NB4 (cell line): ENCODE measurements around the gene CDC42BPA.

Source experiments
- DNase-seq: peaks from one replicate; pipeline ENCODE4 v3.0.0; 2010; ENCODE audit warnings: low read depth
- H3K4me3 ChIP-seq: one replicate; pipeline ENCODE4 v1.5.1; 2011; ENCODE audit warnings: mild to moderate bottlenecking, low read depth, low read length, moderate library complexity
- CTCF ChIP-seq: IDR thresholded peaks from one replicate; pipeline ENCODE4 v1.5.1; 2012; ENCODE audit warnings: low read depth, low read length
- MAX ChIP-seq: IDR thresholded peaks from 2 replicates; pipeline ENCODE4 v1.6.1; 2011; ENCODE audit warnings: low read depth, low read length
- MYC ChIP-seq: IDR thresholded peaks from 2 replicates; pipeline ENCODE4 v1.6.1; 2011; ENCODE audit warnings: low read depth, low read length
- POLR2A ChIP-seq: IDR thresholded peaks from 2 replicates; pipeline ENCODE4 v1.6.1; 2011; ENCODE audit warnings: mild to moderate bottlenecking; ENCODE audit not compliant: insufficient read length; ENCODE audit errors: extremely low read depth

CDC42BPA gene

GRCh38 chr1:227318016-227318852 is at the start of gene CDC42BPA:
CDC42BPA (minus strand) TSS chr1:227318492; CDS start chr1:227317182, 1,310 bp downstream.
- peak within 1 kb of the TSS; percentile 79 for H3K4me3 ChIP-seq
- peak; percentile 91 for DNase-seq
- TF ChIP-seq POLR2A = no peak

GRCh38 chr1:227368009-227368408 is 49.7 kb upstream of the CDC42BPA start:
- DNase-seq = no peak
- TF ChIP-seq MAX = no peak
- TF ChIP-seq CTCF = no peak
- no peak for TF ChIP-seq MYC
- no peak overlapping the region for H3K4me3 ChIP-seq

GRCh38 chr1:227365473-227366431 is 47.5 kb upstream of the CDC42BPA start:
- H3K4me3 ChIP-seq = no peak overlapping the region
- no peak for DNase-seq
- TF ChIP-seq CTCF (no peak), MYC (no peak), POLR2A (no peak), MAX (no peak)

GRCh38 chr1:227364657-227365056 is 46.4 kb upstream of the CDC42BPA start:
- DNase-seq = no peak
- no peak for TF ChIP-seq MAX
- TF ChIP-seq MYC = no peak
- TF ChIP-seq POLR2A = no peak
- no peak for TF ChIP-seq CTCF
- no peak overlapping the region for H3K4me3 ChIP-seq

- DNase-seq = no peak
- H3K4me3 ChIP-seq = no peak overlapping the region
- TF ChIP-seq MAX (no peak), CTCF (no peak), MYC (no peak), POLR2A (no peak)
These were observed 45.5 kb upstream of the CDC42BPA start for GRCh38 chr1:227363825-227364224.

GRCh38 chr1:227362039-227362438 is 43.7 kb upstream of the CDC42BPA start:
- H3K4me3 ChIP-seq = no peak overlapping the region
- TF ChIP-seq MAX (no peak), CTCF (no peak), POLR2A (no peak), MYC (no peak)
- no peak for DNase-seq
